Central memory CD8-positive, alpha-beta T cell (primary cell): ENCODE measurements around the gene MAT2B.

ENCODE experiments used
- ATAC-seq: fragments of 150-1000 bp; cut with Tn5 transposase; replicated peaks from 2 replicates; pipeline ENCODE4 v1.10.0; 2022; ENCODE audit warnings: mild to moderate bottlenecking, moderate FRiP score, moderate number of reproducible peaks; ENCODE audit not compliant: poor library complexity, severe bottlenecking; ENCODE audit errors: extremely low read depth
- DNase-seq, 2 donors: peaks; one replicate each; pipeline ENCODE4 v3.0.0; 2021; ENCODE audit warnings: low spot score in 2 of 2
- H3K27ac Mint-ChIP-seq: one replicate; pipeline ENCODE4 v1.8.0; 2022; ENCODE audit warnings: low read depth, mild to moderate bottlenecking, moderate library complexity, mixed read lengths
- H3K27me3 Mint-ChIP-seq: one replicate; pipeline ENCODE4 v1.8.0; 2022; ENCODE audit warnings: mixed read lengths
- H3K36me3 Mint-ChIP-seq: one replicate; pipeline ENCODE4 v1.8.0; 2022; ENCODE audit warnings: mild to moderate bottlenecking, moderate library complexity, mixed read lengths; ENCODE audit not compliant: insufficient read depth
- H3K4me1 Mint-ChIP-seq: one replicate; pipeline ENCODE4 v1.8.0; 2022; ENCODE audit warnings: mixed read lengths
- H3K4me3 Mint-ChIP-seq: one replicate; pipeline ENCODE4 v1.8.0; 2022; ENCODE audit warnings: mild to moderate bottlenecking, moderate library complexity, mixed read lengths
- H3K9me3 Mint-ChIP-seq: one replicate; pipeline ENCODE4 v1.8.0; 2022; ENCODE audit warnings: mixed read lengths

The MAT2B gene

GRCh38 chr5:163565931-163566608 lies 60.7 kb downstream of the MAT2B start:
- peak overlapping the region; percentile 73 for H3K4me3 Mint-ChIP-seq
- peaks cover 2% of the 10 kb centered on the region for H3K36me3 Mint-ChIP-seq
- H3K27ac Mint-ChIP-seq: no peak overlapping the region
- H3K9me3 Mint-ChIP-seq: no peaks in the 10 kb centered on the region
- peaks cover 91% of the 10 kb centered on the region for H3K27me3 Mint-ChIP-seq
- DNase-seq (no peak), ATAC-seq (peak; percentile 71)
- H3K4me1 Mint-ChIP-seq: peaks cover 31% of the 10 kb centered on the region

- H3K4me1 Mint-ChIP-seq: peaks cover 31% of the 10 kb centered on the region
- DNase-seq (no peak), ATAC-seq (no peak)
- no peaks in the 10 kb centered on the region for H3K9me3 Mint-ChIP-seq
- H3K27ac Mint-ChIP-seq: no peak overlapping the region
- H3K36me3 Mint-ChIP-seq: peaks cover 2% of the 10 kb centered on the region
- peaks cover 90% of the 10 kb centered on the region for H3K27me3 Mint-ChIP-seq
- H3K4me3 Mint-ChIP-seq: peak overlapping the region; percentile 73
Measured at GRCh38 chr5:163566678-163567077, 61.3 kb downstream of the MAT2B start.

- H3K4me3 Mint-ChIP-seq: no peak overlapping the region
- H3K36me3 Mint-ChIP-seq: peaks cover 2% of the 10 kb centered on the region
- H3K27me3 Mint-ChIP-seq: peaks cover 90% of the 10 kb centered on the region
- no peaks in the 10 kb centered on the region for H3K9me3 Mint-ChIP-seq
- H3K27ac Mint-ChIP-seq: no peak overlapping the region
- ATAC-seq (no peak), DNase-seq (no peak)
- peaks cover 31% of the 10 kb centered on the region for H3K4me1 Mint-ChIP-seq
Measured at GRCh38 chr5:163567811-163568210, 62.4 kb downstream of the MAT2B start.
